T follicular helper cell (primary cell): ENCODE results near the gene KLHL7.
"Not testable (repeated sequence)": the region's sequence is repeated elsewhere in the genome, so short reads cannot be mapped to it uniquely, and the experiment has no call there.

Source experiments
- DNase-seq: peaks from one replicate; pipeline ENCODE4 v3.0.0-alpha.2; 2020; ENCODE audit warnings: low read depth

The KLHL7 gene

DNA sequence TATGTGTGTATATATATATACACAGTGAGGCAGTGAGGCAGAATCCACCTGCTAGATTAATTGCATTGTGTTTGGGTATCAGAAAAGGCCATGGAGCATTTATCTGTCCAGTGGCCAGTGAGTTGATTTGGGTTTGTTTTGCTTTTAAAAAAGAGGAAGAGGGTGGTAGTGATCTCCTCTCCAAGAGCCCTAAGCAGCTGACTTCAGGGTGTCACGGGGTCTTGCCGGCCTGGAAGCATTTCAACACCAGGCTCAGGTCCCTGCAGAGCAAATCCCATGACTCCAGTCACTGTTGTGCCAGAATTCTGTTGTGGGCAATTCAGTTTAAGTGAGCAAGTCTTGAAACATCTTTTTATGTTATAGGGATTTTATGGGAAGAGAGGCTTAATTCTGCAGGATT is 110.4 kb downstream of the KLHL7 start:
- no peak for DNase-seq

DNA sequence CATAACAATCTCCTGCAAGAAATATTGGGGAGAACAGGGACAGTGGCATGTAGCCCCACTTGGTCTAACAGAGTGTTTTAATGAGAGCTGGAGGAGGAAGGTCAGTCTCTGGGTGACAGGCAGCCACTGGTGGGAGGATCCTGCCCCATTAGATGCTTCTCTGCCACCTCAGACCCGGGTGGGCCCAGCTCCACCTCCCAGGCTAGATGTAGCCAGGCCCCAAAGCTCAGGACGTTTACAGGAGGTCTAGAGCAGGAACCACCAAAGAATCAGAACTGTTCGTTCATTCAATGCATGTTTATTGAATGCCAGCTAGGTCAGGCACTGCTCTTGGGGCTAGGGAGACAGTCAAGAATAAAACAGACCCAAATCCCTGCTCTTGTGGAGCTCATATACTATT is 112.6 kb downstream of the KLHL7 start:
- no peak for DNase-seq

DNA sequence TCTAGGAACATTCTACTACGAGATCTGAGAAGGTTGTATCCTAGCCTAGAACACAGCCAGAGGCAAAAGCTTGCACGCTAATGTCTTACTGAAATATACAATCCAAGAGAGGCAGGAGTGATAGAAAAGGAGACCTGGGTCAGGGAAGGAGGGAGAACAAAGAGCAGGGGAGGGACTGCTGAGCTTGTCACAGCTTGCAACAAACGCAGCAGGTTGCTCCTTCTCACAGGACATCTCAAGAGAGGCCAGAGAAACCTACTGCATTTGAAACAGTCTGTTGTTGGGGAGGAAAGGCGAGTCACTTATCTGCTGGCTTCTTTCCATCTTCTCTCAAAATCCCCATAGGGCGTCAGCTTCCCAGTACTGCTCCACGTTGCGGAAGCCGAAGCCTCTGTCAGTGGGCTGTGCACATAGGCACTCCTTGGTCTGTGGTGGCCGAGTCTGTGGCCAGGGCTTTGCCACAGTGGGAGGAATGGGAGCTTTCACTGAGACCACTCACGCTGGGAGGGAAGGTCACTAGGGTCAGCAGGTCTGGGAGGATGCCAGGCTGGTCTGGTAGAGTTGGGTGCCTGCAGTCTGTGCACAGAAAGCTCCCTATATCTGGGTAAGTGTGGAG is 115.2 kb downstream of the KLHL7 start:
- no peak for DNase-seq

DNA sequence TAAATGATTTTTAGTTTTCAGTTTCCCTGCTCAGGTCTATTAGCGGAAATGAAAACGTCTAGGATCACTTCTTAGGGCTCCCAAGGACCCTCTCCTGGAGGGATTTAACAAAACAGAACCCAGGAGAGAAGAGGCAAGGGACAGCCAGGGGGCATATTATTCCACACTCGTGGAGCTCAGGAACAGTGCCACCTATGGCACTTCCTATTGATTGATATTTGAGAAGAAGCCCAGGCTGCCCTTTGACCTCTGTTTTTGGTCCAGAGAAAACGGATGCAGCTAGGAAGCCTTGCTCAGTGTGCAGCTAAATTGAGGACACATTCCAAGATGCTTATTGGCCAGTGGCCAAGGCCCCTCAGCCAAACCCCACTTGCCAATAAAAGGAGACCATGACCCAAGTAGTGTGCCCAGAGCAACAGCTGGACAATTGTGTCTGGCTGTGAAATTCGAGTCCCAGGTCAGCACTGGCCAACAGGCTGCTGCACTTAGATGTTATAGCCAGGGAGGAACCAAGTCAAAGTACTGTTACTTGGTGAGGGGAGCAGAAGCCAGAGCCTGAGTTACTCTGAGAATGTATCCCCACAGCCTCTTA is 117.0 kb downstream of the KLHL7 start:
- DNase-seq, result no peak

DNA sequence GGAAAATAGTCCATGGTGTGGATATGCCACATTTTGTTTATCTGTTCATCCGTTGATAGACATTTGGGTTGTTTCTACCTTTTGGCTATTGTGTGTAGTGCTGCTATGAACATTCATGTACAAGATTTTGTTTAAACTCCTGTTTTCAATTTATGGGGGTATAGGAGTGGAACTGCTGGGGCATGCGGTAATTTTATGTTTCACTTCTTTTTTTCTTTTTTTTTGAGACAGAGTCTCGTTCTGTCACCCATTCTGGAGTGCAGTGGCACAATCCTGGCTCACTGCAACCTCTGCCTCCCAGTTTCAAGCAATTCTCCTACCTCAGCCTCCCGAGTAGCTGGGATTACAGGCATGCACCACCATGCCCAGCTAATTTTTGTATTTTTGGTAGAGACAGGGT is 118.8 kb downstream of the KLHL7 start:
- DNase-seq, result not testable (repeated sequence)

DNA sequence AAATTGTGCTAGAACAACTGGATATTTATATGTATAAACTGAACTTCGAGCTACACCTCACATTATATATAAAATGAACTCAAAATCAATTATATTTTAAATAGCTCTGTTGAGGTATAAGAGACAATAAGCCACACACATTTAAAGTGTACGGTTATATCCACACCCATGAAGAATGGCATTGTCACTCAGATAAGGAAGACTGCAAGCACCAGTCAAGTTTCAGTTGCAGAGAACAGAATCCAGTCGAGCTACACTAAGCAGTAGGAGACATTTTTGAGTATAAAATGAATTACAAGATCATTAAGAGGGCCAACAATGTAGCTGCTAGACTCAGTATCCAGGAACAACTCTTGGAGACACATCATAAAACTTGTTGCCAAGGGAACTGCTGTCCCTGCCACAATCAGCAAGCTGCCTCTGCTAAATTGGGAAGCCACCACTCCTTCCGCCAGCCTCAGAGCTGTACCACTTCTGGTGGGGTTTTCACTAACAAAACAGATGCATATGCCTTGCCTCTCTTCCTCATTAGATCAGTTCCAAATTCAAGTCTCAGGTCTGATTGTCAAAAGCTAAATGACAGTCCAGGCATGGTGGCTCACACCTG is 121.4 kb downstream of the KLHL7 start:
- no peak for DNase-seq
